Lung microvascular endothelial cell (primary cell): ENCODE data around the gene SPRYD3. TPM values are rescaled to one million over a fixed set of nuclear protein-coding genes. Genes with fewer than 3 reads are reported as not detected.
"Not testable (repeated sequence)": the region's sequence is repeated elsewhere in the genome, so short reads cannot be mapped to it uniquely, and the experiment has no call there.

Experiments used
- DNase-seq, 2 donors: peaks; one replicate each; pipeline versions ENCODE4 v3.0.0 to v3.0.0-alpha.2; 2010; ENCODE audit warnings: low read depth in 2 of 2
- total RNA-seq: library from RNA; depleted of rRNA; stranded (reverse); fragments of >200 nt; gene quantifications from 2 replicates; pipeline ENCODE4 v1.2.1, GENCODE V29; 2014

The SPRYD3 gene
- total RNA-seq, 1 donor from 2014 or later, result 12.9 TPM

DNA sequence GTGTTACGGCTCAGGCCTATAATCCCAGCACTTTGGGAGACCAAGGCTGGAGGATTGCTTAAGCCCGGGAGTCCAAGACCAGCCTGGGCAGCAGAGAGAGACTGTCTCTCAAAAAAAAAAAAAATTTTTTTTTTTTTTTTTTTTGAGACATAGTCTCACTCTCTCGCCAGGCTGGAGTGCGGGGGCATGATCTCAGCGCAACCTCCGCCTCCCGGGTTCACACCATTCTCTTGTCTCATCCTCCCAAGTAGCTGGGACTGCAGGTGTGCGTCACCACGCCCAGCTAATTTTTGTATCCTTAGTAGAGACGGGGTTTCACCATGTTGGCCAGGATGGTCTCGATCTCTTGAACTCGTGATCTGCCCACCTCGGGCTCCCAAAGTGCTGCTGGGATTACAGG is 52.2 kb downstream of the SPRYD3 start:
- not testable (repeated sequence) for DNase-seq

DNA sequence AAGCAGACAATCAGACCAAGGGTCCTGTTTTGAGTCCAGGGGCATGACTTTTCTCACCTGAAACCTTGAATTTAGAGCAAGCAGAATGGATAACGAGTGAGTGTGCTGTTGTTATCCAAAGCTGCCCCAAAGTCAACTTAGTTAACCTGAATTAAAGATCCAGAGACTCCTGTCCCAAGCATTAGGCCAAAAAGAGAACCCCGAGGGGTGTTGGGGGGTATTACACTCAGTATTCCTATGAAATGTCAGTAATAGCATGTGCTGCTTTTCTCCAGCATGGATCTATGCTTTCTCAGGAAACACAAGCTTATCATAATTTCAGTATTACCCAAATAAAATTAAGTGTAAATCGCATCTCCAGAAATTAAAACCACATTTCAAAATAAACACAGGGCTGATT is 53.9 kb downstream of the SPRYD3 start:
- DNase-seq, result no peak

DNA sequence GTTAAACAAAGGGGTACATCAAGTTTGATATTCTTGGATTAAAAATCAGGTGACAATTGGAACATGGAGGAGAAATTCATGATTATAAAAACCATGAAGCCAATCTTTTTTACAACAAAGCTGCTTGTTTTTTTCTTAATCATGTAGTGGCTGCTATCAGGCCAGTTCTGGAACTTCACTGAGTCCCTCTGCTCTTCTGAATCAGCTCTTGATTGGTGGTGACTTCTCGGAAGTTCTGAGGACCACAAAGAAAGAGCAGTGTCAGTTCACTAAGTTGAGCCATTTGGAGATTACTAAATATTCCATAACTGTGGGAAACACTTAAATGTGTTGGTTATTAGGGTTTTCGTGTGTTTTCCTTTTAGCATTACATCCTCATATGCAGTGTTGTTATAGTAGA is 64.5 kb downstream of the SPRYD3 start:
- no peak for DNase-seq

Other genes with a start within 250 kb of the SPRYD3 start
- not detected in 2 replicates for gene KRT79, start 245.1 kb downstream of the SPRYD3 start, total RNA-seq
- not detected in 2 replicates for gene KRT78, start 230.4 kb downstream of the SPRYD3 start, total RNA-seq
- gene KRT8, start 174.3 kb downstream of the SPRYD3 start, total RNA-seq, result 11.3 and 12.6 TPM in 2 replicates
- gene KRT18, start 130.3 kb downstream of the SPRYD3 start, total RNA-seq, result 139 and 162 TPM in 2 replicates
- 775 and 904 TPM in 2 replicates for gene EIF4B, start 72.9 kb downstream of the SPRYD3 start, total RNA-seq
- gene TNS2, start 29.3 kb downstream of the SPRYD3 start, total RNA-seq, result 15.9 and 18.3 TPM in 2 replicates
- 2.2 and 16.6 TPM in 2 replicates for gene IGFBP6, start 18.3 kb upstream of the SPRYD3 start, total RNA-seq
- gene SOAT2, start 24.1 kb upstream of the SPRYD3 start, total RNA-seq, result not detected in 2 replicates
- 9.6 and 12.1 TPM in 2 replicates for gene ZNF740, start 101.3 kb upstream of the SPRYD3 start, total RNA-seq
- gene CSAD, start 101.5 kb upstream of the SPRYD3 start, total RNA-seq, result 2.6 and 6.0 TPM in 2 replicates
- gene ITGB7, start 127.9 kb upstream of the SPRYD3 start, total RNA-seq, result not detected in 2 replicates
- gene RARG, start 152.8 kb upstream of the SPRYD3 start, total RNA-seq, result 5.2 and 10.9 TPM in 2 replicates
- 0.99 and 3.7 TPM in 2 replicates for gene ESPL1, start 188.9 kb upstream of the SPRYD3 start, total RNA-seq
- gene PFDN5, start 216.2 kb upstream of the SPRYD3 start, total RNA-seq, result 412 and 577 TPM in 2 replicates
- gene MYG1, start 220.3 kb upstream of the SPRYD3 start, total RNA-seq, result 31.6 and 35.9 TPM in 2 replicates
- gene AAAS, start 242.2 kb upstream of the SPRYD3 start, total RNA-seq, result 23.8 and 24.6 TPM in 2 replicates